Fibroblast of lung (primary cell): Measurements from ENCODE around the gene FUOM.

Experiments used
- CTCF ChIP-seq, 2 donors: IDR thresholded peaks in 1 of 2; conservative IDR thresholded peaks in 1 of 2; 1 replicate in 1 of 2; 2 replicates in 1 of 2; pipeline ENCODE4 v1.5.1; 2011 to 2012; ENCODE audit warnings: low read length in 2 of 2, control low read depth in 1 of 2, inconsistent platforms in 1 of 2, low read depth in 1 of 2, mild to moderate bottlenecking in 1 of 2
- EZH2 ChIP-seq: IDR thresholded peaks from 2 replicates; pipeline ENCODE4 v1.5.1; 2012; ENCODE audit warnings: low read length, control low read depth, mild to moderate bottlenecking; ENCODE audit errors: missing control alignments

DNA sequence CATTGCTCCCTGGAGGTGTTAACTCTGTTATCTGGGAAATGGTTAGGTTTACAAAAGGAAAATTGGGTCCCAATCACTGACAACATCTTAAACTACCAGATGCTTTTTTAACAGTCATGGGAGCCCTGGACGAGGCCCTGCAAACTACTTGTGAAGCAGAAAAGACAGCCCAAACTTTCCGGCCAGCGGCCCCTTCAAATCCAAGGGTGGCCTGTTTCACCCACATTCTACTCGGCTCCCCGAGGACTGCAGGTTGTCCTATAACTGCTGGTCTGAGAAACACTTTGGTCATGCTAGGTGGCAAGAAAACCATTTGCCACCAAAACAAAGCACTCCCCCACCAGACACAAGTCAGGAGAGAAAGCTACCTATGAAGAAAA is 51.7 kb downstream of the FUOM start:
- TF ChIP-seq CTCF (conservative IDR thresholded peaks at IDR 0.05 in 1 of 2, IDR thresholded peaks at IDR 0.05 in 1 of 2; ENCODE audit: low read depth in 1 of 2, low read length in 2 of 2) (no peak), EZH2 (no peak)
